Sigmoid colon (tissue), 7 donors: ENCODE measurements around the gene LRRC8B. TPM values are rescaled to one million over a fixed set of nuclear protein-coding genes. Genes with fewer than 3 reads are reported as not detected.

Experiments used
- DNase-seq: peaks from one replicate; pipeline ENCODE4 v3.0.0-alpha.2; 2019
- H3K27ac ChIP-seq, 4 donors: fragments of 200-600 bp; sonication (generic); one replicate each; pipeline ENCODE4 v1.5.1; 2016 to 2019; ENCODE audit warnings: mild to moderate bottlenecking in 1 of 4
- H3K27me3 ChIP-seq, 3 donors: fragments of 200-600 bp; sonication (generic); one replicate each; pipeline ENCODE4 v1.5.1; 2019; ENCODE audit warnings: mild to moderate bottlenecking in 1 of 3
- H3K36me3 ChIP-seq, 4 donors: fragments of 200-600 bp; sonication (generic); one replicate each; pipeline ENCODE4 v1.5.1; 2016 to 2019
- H3K4me1 ChIP-seq, 4 donors: fragments of 200-600 bp; sonication (generic); one replicate each; pipeline ENCODE4 v1.5.1; 2017 to 2019
- H3K4me3 ChIP-seq, 4 donors: fragments of 200-600 bp; sonication (generic); one replicate each; pipeline ENCODE4 v1.5.1; 2017 to 2019; ENCODE audit warnings: mild to moderate bottlenecking in 2 of 4, moderate library complexity in 1 of 4
- H3K9me3 ChIP-seq, 4 donors: fragments of 200-600 bp in 3 of 4; sonication (generic) in 3 of 4; one replicate each; pipeline versions ENCODE4 v1.5.1 to v1.6.1; 2013 to 2019
- EP300 ChIP-seq, 4 donors: sonication (generic); formaldehyde crosslinking; IDR thresholded peaks; one replicate each; pipeline ENCODE4 v1.6.1; 2017; ENCODE audit warnings: antibody characterized with exemption in 4 of 4
- POLR2A ChIP-seq, 2 donors: fragments of 450-650 bp; IDR thresholded peaks; one replicate each; pipeline ENCODE4 v1.6.1; 2016; ENCODE audit warnings: antibody characterized with exemption in 2 of 2, mild to moderate bottlenecking in 2 of 2, moderate library complexity in 2 of 2
- POLR2AphosphoS5 ChIP-seq, 4 donors: sonication (generic); formaldehyde crosslinking; IDR thresholded peaks; one replicate each; pipeline ENCODE4 v1.6.1; 2017; ENCODE audit warnings: antibody characterized with exemption in 4 of 4
- WGBS, 2 donors: extraction: QIAGEN DNeasy Blood & Tissue Kit; methylation state at CpG; one replicate each; pipeline ENCODE4 v1.1.7; 2013; 5-methylcytosine and 5-hydroxymethylcytosine counted together
- intact Hi-C: fragments of 100-400 bp; cut with DNase I; formaldehyde crosslinking; loops from one replicate; pipeline ENCODE4 v1.15.1; 2023
- polyA plus RNA-seq, 3 donors: library from polyadenylated mRNA; stranded (reverse); fragments of 200-250 nt; gene quantifications; one replicate each; pipeline ENCODE4 v1.2.3, GENCODE V29; 2013
- total RNA-seq, 4 donors: library from RNA; depleted of rRNA; stranded (reverse); fragments of >200 nt; gene quantifications; one replicate each; pipeline ENCODE4 v1.1.0, GENCODE V29; 2016
- TF ChIP-seq, protein P1 (sequence below), 4 experiments: fragments of 450-650 bp in 3 of 4; fragments of 200-600 bp in 1 of 4; IDR thresholded peaks; one replicate each; pipeline ENCODE4 v1.5.1; 2016 to 2019; ENCODE audit warnings: antibody characterized with exemption in 4 of 4, mild to moderate bottlenecking in 3 of 4, moderate library complexity in 2 of 4
- donor health status: healthy with polysubstance abuse.
- donor health status: Bipolar disorder and iron deficiency.
- donor health status: healthy.

The LRRC8B gene
- total and polyA plus RNA-seq, 7 donors, result 1.8 to 9.8 (median 4.1) TPM

DNA sequence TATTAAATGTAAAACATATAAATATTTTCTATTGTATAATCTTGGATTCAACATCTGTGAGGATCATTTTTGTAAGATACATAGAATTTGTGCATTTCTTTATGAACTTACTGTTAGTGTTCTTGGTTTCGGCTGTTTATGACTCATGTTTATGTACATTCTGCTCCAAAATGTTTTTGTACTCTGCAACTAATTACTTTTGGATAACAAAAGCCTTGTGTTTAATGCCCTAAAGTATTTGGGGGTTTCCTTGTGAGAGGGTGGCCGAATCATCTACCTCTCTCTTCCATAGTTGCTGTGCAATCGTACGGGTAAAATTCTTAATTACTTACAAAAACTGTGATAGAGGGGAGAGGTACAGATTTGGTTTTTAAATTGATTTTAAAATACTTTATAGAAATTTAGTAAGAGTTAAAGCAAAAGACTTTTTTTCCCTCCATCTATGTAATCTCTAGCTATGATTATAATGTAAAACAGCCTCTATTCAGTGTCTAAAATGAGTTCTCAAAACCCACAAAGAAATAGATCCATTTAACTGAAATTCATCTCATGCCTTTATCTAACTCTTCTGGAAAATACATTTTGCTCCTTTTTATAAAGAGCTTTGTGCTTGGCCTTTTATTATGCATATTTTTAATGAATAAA, 69.6 kb downstream of the LRRC8B start:
- Histone ChIP-seq H3K4me3 (no peak overlapping the region), H3K27me3 (no peaks in the 10 kb centered on the region), H3K4me1 (no peaks in the 10 kb centered on the region), H3K36me3 (no peaks in the 10 kb centered on the region), H3K9me3 (no peaks in the 10 kb centered on the region), H3K27ac (no peak overlapping the region)
- WGBS, 2 donors, result 86 to 91% methylated on average over 4 of the region's 4 CpGs
- intact Hi-C loops, result no loop called here
- TF ChIP-seq POLR2A (IDR thresholded peaks at IDR 0.05) (no peak), POLR2AphosphoS5 (IDR thresholded peaks at IDR 0.05) (no peak), EP300 (IDR thresholded peaks at IDR 0.05) (no peak)
- TF ChIP-seq, protein P1, sequence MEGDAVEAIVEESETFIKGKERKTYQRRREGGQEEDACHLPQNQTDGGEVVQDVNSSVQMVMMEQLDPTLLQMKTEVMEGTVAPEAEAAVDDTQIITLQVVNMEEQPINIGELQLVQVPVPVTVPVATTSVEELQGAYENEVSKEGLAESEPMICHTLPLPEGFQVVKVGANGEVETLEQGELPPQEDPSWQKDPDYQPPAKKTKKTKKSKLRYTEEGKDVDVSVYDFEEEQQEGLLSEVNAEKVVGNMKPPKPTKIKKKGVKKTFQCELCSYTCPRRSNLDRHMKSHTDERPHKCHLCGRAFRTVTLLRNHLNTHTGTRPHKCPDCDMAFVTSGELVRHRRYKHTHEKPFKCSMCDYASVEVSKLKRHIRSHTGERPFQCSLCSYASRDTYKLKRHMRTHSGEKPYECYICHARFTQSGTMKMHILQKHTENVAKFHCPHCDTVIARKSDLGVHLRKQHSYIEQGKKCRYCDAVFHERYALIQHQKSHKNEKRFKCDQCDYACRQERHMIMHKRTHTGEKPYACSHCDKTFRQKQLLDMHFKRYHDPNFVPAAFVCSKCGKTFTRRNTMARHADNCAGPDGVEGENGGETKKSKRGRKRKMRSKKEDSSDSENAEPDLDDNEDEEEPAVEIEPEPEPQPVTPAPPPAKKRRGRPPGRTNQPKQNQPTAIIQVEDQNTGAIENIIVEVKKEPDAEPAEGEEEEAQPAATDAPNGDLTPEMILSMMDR (IDR thresholded peaks at IDR 0.05), result no peak
- no peak for DNase-seq

DNA sequence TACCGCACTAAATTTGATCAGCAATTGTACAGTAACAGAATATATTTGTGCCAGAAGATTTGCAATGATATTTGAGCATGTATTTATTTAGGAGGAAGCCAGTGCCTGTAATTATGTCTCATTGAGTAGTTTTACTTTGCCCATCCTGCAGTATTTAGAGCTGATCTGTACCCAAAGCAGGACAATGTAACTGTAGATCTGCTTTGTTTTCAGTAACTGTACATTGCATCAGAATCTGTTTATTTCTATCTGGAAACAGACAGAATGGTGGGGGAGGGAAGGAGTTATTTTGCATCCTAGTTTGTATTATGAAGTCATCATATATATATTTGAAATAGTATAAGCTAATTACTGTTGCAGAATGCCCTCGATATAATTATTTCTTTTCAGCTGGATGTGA, 72.1 kb downstream of the LRRC8B start:
- no peak for TF ChIP-seq EP300 (IDR thresholded peaks at IDR 0.05)
- no peak for TF ChIP-seq POLR2A (IDR thresholded peaks at IDR 0.05)
- TF ChIP-seq, protein P1 (IDR thresholded peaks at IDR 0.05), result no peak
- no peak for TF ChIP-seq POLR2AphosphoS5 (IDR thresholded peaks at IDR 0.05)
- Histone ChIP-seq H3K4me1 (no peaks in the 10 kb centered on the region), H3K27me3 (no peaks in the 10 kb centered on the region), H3K27ac (no peak overlapping the region), H3K9me3 (no peaks in the 10 kb centered on the region), H3K36me3 (no peaks in the 10 kb centered on the region), H3K4me3 (no peak overlapping the region)
- no peak for DNase-seq
- intact Hi-C loops, result loop anchor here (5.0 kb wide), 1 partner anchor 69 kb away; no protein-coding TSS in a partner anchor
- WGBS, 2 donors, result 94 to 95% methylated on average over 2 of the region's 2 CpGs

DNA sequence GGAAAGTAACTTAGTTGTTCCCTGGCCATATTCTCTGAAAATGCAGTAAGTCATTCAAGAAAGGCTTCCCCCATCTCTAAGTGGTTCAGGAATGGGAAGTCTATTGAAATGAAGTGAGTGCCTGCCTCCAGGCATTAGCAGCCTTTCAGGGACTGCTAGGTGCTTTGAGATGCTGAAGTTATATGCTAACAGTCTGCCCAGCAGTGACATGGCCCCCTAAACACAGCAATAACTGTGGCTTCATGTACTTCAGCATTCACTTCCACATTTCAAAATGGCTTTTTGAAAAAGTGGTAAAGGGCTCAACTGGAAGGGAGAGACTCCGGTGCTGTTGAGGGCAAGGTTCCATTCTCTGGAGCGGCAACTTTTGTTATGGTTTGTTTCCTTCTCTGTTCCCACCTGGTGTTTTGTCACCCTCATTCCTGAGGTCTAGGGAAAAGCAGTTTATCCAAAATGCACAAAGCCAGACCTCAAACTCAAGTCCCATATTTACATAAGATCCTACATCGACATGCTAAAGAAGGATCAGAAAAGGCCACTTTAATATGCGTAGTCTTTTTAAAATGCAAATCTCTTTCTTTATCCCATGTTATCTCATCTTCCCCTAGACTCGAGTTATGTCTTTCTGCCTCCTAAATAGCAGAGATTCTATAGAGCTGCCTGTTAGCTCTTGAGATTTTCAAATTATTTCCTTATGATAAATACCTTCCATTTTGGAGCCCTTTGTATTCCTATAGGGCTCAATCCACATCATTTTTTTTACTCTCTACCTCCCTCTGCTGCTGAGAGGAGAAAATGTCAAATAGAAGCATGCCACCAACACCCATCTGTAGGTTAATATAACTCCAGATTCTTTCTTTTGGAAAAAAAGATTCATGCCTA, 74.1 kb downstream of the LRRC8B start:
- no peaks in the 10 kb centered on the region for H3K27me3 ChIP-seq
- DNase-seq, result no peak

DNA sequence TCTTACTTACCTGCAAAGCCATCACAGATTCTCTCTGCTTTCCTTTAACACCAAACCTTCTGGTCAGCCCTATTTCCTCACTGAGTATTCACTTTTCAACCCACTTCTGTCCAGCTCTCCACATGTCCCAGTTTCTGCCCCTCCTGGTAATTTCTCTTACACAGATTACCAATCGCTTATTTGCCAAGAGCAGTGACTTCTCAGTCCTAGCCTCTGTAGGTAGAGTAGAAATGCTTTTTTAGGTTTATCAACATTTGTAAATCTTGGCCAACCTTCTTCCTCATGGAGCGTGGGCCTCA, 74.7 kb downstream of the LRRC8B start:
- H3K27me3 ChIP-seq, result no peaks in the 10 kb centered on the region
- no peaks in the 10 kb centered on the region for H3K9me3 ChIP-seq
- DNase-seq, result no peak
- H3K27ac ChIP-seq, result no peak overlapping the region
- WGBS, 2 donors, result 72 to 87% methylated on average over 2 of the region's 2 CpGs
- no peaks in the 10 kb centered on the region for H3K4me1 ChIP-seq
- no peaks in the 10 kb centered on the region for H3K36me3 ChIP-seq
- no peak overlapping the region for H3K4me3 ChIP-seq
- TF ChIP-seq, protein P1 (IDR thresholded peaks at IDR 0.05), result peak in 1 of 4 experiments; percentile 1
- TF ChIP-seq EP300 (IDR thresholded peaks at IDR 0.05), result no peak
- no peak for TF ChIP-seq POLR2AphosphoS5 (IDR thresholded peaks at IDR 0.05)
- no peak for TF ChIP-seq POLR2A (IDR thresholded peaks at IDR 0.05)
- intact Hi-C loops, result loop anchor here (2.0 to 5.0 kb wide), 2 partner anchors 72 to 116 kb away; no protein-coding TSS in a partner anchor

More for the DNA sequence above, 74.1 kb downstream of the LRRC8B start:
- Histone ChIP-seq H3K36me3 (no peaks in the 10 kb centered on the region), H3K9me3 (no peaks in the 10 kb centered on the region), H3K27ac (no peak overlapping the region), H3K4me3 (no peak overlapping the region), H3K4me1 (no peaks in the 10 kb centered on the region)
- WGBS, 2 donors, result 77 to 79% methylated on average over 5 of the region's 5 CpGs
- TF ChIP-seq, protein P1 (IDR thresholded peaks at IDR 0.05), result peak; percentile 9 to 61 (median 40)
- TF ChIP-seq POLR2A (IDR thresholded peaks at IDR 0.05), result no peak
- intact Hi-C loops, result loop anchor here (2.0 to 5.0 kb wide), 2 partner anchors 71 to 116 kb away; no protein-coding TSS in a partner anchor
